Measurements from ENCODE around the gene TSPAN3.
A peak's percentile ranks its signal among the peaks of the same experiment; 100 is the strongest.

TSPAN3 gene

DNA sequence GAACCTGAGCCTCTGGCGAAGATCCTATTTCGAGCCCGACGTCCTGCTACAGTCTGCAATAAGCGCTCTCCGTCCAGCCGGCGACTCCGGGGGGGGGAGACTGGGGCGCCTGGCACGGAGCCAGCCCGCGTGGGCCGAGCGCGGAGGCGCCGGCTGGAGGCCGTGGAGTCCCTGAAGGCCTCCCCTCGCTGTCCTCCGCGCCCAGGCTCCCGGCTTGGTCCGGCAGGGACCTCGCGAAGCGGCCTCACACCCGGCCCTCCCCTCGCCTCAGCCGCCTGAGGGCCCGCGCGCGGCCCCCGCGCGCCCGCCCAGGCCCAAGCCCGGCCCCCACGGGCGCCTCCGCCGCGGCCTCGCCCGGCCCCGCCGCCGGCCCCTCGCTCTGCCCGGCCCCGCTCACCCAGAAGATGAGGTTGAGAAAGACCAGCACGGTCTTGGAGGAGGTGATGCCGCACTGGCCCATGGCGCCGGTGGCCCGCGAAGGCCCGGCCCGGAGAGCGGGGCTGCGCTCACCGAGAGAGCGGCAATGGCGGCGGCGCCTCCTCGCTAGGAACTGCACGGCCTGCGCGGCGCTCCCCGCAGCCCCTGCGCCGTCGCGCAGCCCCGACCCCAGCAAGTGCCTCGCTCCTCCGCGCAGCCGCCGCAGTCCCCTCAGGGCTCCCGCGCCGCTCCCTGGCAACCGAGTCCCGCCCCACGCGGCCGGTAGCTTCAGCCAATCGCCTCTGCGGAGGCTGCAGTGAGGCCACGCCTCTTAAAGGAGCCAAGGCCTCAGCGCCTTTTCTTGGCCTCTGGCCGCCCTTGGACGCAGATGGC, at the start of gene TSPAN3:
TSPAN3 (minus strand) TSS at position 615 of the 810 bp plus-strand sequence; CDS start at position 460, 155 bp downstream.
- peak; percentile 88 for DNase-seq

DNA sequence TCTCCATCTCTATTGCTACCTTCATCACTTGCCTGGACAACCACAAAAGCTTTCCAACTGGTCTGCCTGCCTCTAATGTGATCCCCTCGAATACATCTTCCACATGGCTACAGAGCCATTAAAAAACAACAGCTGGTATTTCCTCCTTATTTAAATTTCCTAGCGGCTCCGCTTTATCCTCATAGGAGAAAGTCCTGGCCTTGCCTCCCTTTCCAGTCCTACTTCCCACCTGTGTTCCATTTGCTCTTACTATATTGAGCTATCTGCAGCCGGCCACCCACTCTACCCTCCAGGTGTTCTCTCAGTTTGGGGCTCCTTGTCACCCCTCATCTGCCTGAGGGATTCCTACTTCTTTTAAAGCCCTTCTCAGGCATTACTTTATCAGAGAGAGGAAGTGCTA, 49.7 kb upstream of the TSPAN3 start:
- DNase-seq: no peak

DNA sequence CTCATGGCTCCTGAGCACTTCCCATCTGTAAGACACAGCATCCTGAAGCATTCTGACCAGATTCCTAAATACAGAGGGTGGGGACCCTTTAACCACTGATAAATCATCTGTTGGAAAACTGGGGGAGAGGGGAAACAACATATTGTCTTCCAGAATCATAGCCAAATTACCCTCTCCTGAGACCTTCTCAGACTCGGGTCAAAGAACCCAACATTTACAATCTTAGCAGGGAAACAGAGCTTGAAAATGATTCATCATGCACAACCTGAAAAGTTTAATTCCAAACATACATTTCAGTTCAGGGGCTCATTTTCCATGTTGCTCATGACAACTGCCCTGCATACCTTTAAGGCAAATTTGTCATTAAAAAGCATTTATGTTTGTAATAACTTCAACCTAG, 48.5 kb upstream of the TSPAN3 start:
- DNase-seq: no peak

DNA sequence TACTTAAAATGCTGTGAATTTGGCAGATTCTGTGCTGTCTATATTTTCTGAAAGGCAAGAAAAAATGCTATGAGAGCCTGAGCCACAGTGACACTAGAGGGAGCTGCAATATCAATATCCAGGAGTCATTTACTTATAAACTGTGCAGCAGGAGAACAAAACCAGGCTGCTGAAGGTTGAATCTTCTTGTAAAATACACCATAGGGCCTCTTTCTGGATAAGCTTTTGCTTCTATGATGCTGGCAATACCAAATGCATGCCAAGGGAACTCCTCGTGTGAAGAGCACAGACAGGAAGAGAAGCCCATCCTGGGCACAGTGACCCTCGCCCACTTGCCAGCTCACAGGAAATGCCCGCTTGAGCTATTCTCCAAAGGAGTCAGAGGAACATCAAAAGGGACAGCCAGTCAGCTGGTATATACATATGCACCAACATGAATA, 48.0 kb upstream of the TSPAN3 start:
- DNase-seq: no peak

DNA sequence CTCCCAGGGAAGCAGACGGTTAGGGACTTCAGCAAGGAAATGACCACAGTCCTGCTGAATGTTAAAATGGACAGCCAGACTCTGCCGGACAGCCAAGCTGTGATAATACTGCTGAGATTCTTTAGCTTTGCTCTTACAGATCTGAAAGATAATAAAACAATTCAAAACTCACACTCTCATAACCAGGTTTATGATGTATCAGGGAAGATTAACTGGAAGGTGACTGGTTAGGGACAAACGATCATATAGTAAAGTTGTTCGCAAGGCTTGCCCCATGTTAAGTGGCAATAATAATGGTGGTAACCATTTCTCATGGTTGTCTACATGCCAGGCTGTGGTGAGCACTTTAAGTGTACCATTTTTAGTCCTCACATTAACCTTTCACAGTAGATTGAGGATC, 44.3 kb upstream of the TSPAN3 start:
- no peak for DNase-seq

DNA sequence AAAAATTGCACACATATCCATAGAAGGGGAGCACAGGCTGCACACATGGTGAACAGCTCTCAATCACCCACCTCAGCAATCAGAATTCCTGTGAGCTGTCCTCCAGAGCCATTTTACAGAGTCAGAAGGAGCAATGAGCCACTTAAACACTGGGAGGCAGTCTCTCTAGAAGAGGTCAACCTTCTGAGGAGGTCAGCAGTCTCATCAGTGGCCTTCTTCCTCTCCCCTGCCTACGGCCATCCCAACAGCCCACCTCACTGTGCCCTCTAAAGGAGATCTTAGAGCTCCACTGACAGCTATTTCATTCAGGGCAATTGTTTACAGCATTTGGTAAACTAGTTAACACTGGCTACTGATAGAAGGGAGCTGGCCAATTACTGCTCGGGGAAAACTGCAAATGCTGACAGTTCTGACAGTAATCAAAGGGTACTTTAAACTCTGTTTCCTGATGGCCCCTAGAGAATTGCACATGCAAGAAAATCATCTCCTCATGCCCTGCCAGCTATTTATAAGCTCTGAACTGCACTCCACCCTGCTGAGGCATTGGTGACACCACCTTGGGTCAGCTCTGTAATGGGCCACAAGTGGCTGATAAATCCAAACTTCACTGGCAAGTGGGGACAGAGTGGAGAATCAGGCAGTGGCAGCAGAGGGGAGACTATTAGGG, 42.1 kb upstream of the TSPAN3 start:
- no peak for DNase-seq

DNA sequence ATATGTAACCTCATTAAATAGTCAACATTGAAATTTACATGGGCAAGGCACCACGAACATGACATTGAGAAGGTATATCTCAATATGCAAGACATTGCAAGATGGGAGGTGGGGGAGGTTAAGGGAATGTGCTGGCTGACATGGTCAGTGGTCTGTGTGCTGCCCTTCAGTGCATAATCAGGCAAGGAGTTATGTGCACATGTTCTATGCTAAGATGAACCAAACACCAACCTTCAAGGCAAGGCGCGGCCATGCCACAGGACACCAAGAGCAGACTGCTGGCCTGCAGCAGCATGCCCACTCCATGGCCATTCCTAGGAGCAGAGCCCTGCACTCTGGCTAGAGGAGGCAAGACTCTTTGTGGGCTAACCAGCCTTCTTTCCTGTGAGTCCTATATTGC, 40.9 kb upstream of the TSPAN3 start:
- no peak for DNase-seq

DNA sequence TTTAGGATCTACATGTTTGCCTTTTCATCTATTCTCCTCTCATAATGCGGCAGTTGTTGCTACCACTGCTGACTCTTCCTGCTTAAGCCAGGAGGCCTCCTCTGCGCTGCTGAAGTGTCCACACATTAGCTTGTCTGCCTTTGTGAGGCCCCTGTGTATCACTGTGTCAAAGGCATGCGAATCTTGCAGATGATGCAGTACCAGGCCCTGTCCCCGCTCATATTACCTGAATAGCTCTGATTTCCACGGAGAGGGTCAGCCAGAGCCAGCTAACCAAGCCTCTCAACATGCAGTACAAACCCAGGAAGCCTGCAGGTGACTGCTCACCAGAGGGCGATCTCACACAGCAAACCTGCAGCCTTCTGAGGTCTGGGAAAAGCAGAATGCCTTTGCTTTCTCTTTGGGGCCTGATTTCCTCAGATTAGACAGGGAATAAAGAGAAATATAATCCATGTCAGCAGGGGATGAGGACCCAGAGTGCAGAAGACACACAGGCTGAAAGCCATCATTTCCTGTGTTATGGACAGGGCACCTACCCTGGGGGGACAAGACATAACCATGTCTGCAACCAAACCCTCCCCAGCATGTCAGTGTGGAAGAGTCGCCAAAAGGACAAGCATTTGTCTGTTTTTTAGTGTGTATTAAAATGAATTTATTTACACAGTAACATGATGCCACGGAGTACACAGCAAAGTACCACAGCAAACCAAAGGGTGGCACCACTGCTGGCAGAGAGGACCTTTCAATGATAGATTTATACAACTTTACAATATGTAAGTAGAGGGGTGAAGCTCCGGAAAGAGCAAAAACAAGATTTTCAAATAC, 36.8 kb upstream of the TSPAN3 start:
- DNase-seq: no peak

DNA sequence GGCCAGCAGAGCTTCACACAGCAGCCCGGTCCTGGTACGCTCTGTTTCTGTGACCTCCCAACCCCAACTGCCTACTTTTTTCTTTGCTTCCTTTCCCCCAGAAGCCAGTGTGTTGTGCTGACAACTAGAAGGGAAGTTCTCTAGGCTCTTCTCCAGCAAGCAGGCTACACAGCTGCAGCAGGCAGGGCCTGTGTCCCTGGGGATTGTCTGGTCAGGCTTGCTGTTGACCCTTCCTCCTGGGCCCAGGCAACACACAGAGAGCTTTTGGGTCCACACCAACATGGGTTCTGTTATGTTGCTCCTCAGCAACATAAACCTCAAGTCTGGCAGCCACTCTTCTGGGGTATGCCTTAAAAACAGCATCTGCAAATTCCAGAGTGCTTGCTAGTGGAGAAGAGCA, 36.2 kb upstream of the TSPAN3 start:
- no peak for DNase-seq

DNA sequence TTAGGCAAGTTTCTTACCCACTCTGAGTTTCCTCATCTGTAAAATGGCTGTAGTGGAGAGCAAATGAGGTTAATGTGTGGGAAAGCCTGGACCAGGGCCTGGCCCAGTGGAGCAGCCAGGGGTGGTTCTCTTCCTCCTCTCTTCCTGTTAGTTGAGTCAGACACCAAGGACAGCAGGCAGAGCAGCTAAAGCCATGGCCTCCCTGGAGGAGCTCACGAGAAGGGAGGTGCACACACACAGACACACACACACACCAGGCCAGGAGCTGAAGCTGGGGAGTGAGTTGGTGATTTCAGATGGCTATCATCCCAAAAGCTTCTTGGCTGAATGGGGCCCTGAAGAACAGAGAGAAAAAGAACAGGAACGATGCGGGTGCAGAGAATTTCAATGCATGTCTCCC, 33.2 kb upstream of the TSPAN3 start:
- DNase-seq: no peak

DNA sequence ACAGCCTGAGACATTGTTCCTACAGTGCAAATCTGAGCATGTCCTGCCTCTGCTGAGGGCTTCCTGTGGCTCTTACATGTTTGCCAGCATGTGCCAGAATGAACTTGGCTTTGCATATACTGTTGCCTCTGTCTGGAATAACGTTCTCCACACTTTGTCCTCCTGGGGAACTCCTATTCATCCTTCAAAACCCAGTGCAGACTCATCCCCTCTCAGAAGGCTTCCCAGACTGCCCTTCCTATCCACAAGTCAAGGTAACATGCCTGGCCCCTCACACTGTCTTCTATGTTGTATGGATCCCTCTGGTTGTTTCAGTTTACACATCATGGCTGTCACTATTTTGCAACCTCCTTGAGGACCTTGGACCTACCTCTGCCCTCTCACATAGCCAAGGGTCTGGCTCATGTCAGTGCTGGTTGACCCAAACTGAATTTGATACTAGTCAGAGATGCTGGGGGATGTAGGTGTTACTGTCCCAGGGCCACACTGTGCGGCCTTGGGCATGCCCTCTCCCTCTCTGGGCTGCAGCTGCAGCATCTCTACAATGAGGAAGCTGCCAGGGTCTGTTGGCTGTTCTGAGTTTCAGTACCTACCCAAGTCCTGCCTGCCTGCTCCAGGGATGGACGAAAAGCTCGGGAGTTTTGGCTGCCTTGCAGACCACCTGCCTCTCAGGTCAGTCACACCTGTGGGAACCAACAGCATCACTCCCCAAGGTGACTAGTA, 29.0 kb upstream of the TSPAN3 start:
- no peak for DNase-seq

DNA sequence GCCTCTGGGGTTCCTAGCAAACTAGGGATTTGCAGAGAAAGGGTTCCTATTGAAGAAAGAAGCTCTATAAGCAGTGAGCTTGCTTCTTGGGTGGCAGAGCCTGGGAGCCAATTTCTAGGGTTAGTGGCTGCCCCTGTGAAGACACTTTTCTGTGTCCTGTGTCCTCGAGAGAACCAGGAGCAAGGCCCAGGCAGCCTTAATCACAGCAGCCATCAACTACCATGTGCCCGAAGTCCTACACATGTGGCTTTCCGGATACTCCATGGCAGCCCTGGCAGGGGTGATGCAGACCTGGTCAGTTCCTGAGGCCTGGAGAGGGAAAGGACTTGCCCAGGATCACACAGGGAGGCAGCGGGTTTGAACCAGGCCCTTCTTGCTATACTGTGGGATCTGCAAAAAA, 27.7 kb upstream of the TSPAN3 start:
- no peak for DNase-seq

DNA sequence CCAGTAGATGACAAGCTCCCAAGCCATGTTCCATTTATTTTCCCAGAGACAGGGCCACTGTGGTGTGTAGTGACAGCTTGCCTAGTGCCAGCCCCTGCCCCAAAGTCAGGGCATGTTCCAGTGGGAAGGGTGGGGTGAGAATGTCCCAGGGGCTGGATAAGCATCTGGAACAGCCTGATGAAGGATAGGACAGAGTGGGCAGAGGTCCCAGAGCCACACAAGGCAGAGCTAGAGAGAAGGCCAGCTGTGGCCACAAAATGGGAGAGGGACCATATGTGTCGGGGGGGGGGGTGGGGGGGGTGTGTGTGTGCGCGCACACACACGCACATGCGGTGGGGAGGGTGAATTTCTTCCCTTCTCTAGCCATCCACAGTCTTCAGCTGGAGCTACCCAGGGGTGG, 27.0 kb upstream of the TSPAN3 start:
- no peak for DNase-seq

DNA sequence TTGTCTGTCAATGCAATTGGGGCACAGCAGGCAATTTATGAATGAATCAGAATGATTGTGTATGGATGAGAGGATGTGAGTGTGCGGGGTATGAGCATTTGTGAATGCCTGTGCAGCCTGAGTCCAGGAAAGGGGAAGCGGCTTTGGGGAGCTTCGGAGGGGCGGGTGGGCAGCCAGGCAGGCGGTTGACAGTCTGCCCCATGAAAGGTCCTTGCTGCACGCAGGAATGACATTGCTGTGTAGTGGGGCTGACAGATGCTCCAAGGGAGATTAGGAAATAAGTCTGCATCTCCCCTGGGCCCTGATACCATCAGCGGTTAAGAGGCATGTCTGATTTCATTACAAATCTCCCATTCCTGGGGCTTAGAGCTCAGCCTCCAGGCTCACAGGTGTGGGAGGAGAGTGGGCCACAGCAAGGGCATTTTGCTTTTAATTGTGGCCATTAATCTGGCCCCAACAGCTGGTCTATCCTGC, 26.4 kb upstream of the TSPAN3 start:
- DNase-seq: no peak

DNA sequence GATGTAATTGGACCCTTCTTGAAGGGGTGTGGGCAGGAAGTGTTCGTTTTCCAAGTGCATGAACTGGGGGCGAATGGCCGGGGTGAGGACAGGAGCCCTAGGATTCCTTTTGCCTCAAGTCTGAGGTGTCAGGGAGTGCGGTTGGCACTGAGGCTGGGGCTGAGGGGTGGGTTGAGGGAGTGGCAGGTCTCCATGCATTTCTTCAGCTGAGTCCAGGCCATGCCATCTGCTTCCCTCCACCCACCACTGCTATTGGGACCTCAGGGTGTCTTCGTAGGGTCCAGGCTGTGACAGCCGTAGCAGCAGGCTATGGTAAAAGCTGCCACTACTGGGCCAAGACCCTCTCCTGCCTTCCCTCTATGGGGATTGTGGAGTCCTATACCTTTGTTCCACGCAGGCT, 25.6 kb upstream of the TSPAN3 start:
- DNase-seq: no peak

DNA sequence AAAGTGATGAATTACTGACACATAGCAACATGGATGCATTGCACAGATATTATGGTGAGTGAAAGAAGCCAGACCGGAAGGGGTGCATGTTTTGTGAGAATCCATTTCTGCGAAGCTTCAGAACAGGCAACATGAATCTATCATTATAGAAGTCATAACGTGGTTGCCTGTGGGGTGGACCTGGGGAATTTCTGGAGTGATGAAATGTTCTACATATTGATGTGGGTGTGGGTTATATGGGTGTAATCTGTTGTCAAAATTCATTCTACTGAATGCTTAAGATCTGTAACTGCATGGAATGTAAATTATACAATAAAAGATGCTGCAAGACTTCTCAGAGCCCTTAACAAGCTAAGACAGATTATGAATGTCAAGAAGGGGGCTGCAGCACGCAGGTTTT, 25.2 kb upstream of the TSPAN3 start:
- DNase-seq: no peak

DNA sequence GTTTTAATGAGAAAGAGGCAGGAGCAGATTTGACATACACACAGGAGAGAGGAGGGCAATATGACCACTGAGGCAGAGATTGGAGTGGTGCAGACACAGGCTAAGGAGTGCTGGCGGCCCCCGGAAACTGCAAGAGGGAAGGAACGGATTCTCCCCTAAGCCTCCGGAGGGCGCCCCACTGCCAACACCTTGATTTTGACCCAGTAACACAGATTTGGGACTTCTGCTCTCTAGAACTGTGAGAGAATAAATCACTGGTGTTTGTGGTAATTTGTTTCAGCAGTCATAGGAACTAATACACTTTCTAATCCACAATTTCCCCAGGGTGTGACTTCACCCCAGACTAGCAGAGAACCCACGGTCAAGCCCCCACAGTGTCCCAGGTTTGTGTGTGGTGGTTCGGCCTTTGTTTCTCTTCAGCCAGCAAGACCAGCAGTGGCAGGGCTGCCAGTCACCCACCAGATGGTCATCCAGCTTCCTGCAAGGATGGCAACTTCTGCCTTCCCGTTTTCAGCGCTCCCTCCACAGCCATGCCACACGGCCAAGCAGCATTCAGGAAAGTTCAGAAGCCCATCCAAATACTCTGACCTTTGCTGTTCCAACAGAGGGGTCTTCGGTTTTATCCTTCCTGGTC, 23.6 kb upstream of the TSPAN3 start:
- DNase-seq: no peak

DNA sequence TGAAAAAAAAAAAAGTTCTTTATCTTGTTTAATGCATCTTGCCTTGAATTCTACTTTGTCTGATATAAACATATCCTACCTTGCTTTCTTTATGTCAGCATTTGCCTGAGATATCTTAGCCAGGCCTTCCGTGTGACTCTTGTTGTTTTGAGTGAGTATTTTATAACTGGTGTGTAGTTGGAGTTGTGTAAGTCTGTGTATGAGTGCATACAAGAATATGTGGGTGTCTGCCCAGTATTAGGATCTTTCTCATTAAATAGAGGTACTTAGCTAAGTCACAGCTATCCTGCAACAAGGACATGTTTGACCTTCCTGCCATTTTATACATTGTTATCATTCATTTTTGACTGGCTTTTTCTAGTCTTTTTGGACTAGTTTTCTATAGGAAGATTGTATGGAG, 22.5 kb upstream of the TSPAN3 start:
- DNase-seq: no peak

DNA sequence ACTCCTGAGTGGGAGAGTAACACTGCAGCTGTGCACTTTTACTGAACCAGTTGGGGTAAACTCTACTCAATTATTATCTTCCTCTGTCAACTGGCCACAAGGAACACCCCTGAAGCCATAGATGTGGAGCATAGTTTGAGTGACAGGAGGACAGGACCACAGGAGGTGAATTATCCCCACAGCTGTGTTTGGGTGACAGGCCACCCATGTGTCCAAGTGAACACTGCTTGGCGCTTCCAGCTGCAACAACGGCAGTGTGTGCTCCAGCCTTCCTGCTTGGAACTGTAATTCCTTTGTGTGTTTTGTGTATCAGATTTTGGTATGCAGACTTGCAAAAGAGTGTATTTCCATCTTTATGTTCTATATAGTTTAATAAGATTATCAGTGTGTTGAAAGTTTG, 20.2 kb upstream of the TSPAN3 start:
- no peak for DNase-seq

DNA sequence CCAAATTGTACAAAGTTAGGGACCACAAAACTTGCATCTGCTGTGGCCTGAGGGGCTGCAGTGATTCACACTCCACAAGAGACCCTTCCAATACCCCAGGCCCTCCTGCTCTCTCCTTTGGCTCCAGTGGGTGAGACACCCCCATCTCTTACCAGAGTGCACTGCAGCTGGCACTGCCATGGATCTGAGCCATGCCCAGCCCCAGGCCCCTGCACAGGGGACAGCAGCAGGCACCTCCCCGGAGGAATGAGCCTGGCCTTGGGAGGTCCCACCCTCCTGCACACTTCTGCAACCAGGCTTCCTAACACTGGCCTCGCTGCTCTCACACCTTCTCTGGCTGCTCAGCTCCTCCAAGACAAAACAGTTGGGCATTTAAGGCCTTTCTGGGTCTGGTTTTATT, 16.3 kb upstream of the TSPAN3 start:
- DNase-seq: no peak

DNA sequence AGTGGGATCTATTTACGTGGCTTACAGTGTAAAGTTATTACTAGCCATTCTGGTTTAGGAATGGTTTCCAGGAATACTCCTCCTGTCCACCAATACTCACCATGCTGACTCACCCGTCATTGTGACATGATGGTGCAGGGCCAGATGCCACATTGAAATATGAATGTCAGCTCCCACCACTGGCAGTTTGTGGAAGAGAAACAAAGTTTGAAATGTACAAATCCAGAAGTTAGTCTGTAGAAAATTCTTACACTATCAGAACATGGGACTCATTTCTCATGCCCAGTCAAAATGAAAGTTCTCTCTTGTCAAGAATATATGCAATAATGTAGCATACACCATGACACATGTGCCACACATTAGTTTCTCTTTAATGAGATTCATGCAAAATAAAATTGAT, 14.4 kb upstream of the TSPAN3 start:
- no peak for DNase-seq

DNA sequence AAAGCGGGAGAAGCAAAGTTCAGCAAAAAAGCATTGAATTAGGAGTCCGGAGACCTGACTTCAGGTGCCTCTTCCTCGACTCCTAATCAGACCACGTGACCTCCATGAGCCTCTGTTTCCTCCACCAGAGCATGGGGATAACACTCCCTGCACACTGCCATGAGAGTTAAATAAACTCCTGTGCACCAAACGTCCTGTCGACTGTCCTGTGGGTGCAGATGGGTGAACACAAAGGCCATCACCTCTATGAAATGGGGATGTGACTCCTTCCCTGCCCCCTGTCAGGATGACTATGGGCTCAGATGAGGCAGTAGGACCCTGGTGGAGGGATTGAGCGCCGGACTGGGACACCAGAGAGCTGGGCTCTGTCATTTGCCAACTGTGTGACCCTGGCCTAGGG, 13.5 kb upstream of the TSPAN3 start:
- no peak for DNase-seq

Data from activated CD4-positive, alpha-beta T cell treated with anti-CD3 and anti-CD28 coated beads for 1 hour (primary cell).